Activated CD4-positive, alpha-beta T cell treated with anti-CD3 and anti-CD28 coated beads, Interleukin-2, amount 50 U/mL, for 1 hour (primary cell): ENCODE data around the gene KLC3.
"Not testable (repeated sequence)": the region's sequence is repeated elsewhere in the genome, so short reads cannot be mapped to it uniquely, and the experiment has no call there.

Experiments used
- DNase-seq: peaks from one replicate; pipeline ENCODE4 v3.0.0-alpha.2; 2020

The KLC3 gene

DNA sequence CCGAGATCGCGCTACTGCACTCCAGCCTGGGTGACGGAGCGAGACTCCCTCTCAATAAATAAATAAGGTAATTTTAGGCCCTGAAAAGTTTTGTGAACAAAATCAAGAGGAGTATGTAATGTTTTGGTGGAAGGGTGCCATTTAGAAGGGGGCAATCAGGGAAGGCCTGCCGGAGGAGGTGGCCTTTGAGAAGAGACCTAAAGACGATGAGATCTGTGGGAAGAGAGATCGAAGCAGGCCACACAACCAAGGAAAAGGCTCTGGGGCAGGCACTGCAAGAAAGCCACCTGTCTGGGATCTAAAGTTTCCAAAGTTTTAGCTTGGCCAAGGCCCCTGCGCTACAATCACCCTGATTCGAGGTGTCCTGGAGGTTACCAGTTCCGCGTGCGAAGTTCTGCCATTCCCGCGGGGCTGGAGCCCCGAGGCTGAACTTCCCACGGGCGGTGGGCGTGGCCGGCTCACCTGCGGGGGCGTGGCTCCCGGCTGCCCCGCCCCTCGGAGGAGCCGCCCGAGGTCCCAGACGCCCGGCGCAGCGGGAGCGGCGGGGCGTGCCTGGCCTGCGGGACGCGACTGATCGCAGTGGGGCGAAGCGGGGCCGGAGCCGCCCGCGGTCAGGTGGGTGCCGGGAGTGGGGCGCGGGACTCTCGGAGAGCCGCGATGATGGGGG lies at the start of gene KLC3:
KLC3 (plus strand) TSS at position 519 of the 667 bp plus-strand sequence. CDS start 4,792 bp downstream, outside the sequence.
- peak; percentile 30 for DNase-seq

DNA sequence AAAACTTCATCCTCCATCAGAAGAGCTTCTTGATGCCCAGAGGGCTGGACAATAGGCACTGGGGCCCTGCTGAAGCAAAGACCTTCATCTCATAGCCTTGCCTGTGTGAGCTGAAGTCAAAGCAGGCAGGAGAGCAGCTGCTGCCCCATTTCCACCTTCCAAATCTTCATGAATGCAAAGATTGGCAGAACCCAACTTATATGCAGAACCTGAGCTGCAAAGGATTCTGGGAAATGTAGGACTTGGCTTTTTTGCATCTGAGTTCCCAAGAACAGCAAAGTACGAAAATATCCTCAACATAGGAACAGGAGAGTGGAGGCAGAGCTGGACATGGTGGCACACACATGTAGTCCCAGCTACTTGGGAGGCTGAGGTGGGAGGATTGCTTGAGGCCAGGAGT lies 48.7 kb upstream of the KLC3 start:
- no peak for DNase-seq

DNA sequence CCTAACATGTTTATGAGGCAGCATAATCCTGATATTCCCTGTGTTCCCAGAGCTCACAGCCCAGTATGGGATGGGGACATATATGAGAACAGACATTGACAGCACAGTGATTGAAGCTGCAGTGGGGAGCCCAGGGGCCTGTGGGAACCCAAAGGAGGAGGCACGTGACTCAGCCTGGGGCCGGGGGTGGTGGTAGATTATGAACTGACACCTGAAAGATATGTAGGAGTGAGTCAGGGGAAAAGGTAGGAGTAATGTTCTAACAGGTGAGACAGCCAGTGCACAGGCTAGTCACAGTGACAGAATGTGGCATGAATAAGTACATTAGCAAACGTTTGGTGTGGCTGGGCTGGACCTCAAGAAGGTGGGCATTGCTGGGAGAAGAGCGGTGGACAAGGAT lies 46.9 kb upstream of the KLC3 start:
- no peak for DNase-seq

DNA sequence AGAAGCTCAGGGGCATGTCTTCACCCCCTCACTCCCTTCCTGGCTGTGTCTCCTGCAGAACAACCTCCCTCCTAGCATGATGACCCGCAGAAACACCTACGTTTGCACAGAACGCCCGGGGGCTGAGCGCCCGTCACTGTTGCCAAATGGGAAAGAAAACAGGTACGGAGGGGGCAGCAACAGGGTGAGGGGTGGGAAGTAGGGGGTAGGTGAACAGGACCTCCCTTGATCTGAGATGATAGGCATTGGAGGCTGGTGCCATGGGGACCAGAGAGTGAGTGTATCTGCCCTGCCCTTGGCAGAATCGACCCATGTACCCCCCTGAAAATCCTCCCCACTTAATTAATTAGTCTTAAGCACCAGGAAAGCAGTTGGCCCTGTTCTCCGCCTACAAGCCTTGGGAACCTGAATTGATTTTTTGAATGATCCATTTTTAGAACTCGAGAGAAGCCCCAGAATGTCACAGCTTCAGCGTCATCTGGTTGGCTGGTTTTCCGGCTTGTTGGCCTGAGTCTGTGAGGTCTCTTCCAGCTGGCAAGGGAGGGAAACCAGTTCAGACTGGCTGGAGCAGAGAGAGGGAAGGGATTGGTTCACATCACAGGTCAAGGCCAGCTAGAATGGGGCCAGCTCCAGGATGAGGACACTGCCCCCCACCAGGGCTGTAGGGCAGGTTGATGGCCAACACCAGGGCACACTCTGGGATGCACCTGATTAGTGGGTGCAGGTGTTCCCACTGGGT lies 46.1 kb upstream of the KLC3 start:
- no peak for DNase-seq

DNA sequence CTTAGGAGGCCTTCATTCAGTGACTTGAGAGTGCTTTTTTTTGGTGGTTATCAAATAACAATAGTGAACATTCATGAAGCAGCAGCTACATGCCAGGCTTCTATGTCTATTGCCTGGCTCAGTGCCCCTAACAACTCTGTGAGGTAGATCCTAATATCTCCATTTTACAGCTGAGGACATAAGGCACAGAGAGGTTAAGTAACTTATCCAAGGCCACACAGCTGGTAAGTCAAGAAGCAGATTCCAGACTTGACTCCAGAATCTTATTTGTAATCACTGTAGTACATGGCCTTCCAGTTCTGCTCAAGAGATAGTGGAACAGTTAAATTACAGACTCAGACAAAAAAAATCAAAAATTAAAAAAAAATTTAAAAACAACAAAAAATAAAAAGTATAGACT lies 44.7 kb upstream of the KLC3 start:
- DNase-seq = no peak

DNA sequence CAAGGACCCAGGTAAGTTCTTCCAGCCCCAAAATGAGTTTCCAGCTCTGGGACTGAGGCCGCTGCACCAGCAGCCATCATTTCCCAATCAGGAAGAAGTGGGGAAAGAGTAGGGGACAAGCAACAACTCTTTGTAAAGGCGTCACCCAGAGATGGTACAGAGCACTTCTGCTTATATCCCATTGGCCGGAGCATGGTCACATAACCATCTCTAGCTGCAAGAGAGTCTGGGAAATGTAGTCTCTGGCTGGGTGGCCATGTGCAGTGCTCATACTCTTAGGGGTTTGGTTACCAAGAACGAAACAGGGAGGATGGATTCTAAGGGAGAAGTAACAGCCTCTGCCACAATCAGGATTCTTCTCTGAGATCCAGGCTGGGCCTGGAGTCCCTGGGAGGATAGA lies 44.2 kb upstream of the KLC3 start:
- DNase-seq = no peak

DNA sequence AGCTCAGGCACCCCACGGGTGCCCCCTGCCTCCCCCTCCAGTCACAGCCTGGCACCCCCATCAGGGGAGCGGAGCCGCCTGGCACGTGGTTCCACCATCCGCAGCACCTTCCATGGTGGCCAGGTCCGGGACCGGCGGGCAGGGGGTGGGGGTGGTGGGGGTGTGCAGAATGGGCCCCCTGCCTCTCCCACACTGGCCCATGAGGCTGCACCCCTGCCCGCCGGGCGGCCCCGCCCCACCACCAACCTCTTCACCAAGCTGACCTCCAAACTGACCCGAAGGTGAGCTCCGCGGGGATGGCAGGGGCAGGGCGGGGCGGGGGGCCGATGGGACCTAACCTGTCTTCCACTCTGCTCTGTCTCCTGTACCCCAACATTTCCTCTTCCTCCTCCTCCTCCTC lies 42.9 kb upstream of the KLC3 start:
- no peak for DNase-seq

DNA sequence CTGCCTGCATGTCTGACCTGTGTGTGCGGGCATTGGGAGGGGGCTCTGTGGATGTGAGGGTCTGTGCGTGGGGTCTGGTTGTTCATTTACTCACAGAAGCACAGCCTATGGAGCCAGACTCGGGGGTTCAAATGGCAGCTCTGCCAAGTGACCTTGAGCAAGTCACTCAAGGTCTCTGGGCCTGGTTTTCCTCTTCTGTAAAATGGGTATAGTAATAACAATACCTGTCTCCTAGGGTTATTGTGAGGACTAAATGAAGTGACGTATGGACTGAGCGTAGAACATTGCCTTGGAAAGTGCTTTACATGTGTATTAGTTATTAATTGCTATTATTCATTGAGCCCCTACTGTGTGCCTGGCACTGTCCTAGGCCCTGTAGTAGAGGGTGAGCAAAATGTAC lies 42.3 kb upstream of the KLC3 start:
- no peak for DNase-seq

DNA sequence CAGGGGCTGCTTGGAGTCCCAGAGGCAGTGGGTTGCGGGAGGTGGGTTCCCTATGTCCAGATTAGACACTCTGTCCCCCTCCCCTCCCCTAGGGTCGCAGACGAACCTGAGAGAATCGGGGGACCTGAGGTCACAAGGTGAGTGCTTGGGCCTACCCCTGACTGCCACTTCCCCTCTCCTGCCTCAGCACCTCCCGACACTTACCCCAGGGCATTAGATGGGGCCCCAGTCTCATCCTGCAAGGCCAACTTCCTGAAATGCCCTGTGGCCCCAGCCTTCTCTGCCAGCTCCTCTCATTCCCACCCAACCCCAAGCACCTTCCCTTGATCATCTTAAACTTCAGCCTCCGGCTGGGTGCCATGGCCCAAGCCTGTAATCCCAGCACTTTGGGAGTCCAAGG lies 40.8 kb upstream of the KLC3 start:
- no peak for DNase-seq

DNA sequence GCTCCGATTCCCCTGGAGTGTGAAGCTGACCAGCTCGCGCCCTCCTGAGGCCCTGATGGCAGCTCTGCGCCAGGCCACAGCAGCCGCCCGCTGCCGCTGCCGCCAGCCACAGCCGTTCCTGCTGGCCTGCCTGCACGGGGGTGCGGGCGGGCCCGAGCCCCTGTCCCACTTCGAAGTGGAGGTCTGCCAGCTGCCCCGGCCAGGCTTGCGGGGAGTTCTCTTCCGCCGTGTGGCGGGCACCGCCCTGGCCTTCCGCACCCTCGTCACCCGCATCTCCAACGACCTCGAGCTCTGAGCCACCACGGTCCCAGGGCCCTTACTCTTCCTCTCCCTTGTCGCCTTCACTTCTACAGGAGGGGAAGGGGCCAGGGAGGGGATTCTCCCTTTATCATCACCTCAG lies 38.1 kb upstream of the KLC3 start:
- no peak for DNase-seq

DNA sequence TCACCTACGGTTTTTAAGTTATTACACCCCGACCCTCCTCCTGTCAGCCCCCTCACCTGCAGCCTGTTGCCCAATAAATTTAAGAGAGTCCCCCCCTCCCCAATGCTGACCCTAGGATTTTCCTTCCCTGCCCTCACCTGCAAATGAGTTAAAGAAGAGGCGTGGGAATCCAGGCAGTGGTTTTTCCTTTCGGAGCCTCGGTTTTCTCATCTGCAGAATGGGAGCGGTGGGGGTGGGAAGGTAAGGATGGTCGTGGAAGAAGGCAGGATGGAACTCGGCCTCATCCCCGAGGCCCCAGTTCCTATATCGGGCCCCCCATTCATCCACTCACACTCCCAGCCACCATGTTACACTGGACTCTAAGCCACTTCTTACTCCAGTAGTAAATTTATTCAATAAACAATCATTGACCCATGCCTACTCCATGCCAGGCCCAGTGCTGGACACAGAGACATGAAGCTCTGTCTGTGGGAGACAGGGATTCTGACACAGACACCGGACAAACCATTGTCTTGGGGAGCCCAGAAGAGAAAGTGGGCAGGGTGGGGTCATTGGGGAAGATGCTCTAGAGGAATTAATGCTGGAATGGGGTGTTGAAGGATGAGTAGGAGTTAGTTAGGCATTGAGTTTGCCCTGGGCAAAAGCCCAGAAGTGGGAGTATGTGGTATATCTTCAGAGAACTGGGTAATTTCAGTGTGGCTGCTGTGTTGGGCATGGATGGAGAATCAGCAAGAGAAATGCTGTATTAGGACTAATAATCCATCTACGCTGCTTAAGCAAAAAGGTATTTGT lies 37.1 kb upstream of the KLC3 start:
- no peak for DNase-seq

DNA sequence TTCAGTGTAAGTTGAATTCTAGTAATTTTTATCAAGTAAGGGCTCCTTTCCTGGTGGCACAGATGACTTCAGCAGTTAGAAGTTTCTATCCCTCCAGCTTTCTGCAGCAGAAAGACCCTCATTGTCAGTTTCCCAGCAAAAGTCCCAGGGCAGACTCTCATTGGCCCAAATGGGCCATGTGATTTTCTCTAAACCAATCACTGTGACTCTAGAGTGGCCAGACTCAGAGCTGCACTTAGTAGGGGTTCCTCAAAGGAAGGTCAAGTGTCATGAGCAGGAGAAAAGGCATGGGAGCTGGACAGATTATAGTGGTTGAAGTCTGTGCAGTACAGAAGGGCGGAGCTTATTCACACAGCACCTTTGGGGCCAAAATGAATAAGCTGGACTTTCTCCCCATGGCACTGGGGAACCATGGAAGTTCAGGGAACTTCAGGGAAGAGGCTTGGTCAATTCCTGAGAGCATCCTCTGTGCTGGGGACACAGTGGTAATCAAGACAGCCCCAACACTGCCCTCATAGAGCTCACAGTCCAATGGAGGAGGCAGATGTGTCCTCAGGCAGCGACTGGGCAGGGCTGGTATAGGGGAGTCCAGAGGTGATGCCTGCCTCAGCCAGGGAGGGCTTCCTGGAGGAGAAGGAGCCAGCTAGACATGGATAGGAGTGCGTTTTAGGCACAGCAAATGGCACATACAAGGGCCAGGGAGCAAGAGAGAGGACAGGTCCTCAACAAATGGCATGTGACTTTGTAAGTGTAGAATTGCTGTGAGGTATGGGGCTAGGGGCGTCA lies 36.2 kb upstream of the KLC3 start:
- DNase-seq = no peak

DNA sequence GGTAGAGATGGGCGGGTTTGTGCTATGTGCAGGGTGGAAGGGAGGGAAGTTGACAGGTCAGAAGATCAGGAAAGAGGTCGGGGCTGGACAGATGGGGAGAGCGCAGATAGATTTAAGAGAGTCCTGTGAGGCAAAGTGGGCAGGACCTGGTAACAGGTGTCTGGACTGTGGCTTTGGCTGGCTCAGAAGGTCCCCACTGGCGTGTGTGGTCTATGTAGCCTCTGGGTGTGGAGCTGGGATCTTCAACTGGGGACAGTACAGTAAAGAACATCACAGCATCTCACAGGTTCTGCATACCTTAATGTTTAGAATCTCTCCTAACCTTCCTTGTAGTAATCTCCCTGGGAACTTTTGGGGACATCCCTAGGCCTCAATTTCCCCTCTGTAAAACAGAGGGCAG lies 35.5 kb upstream of the KLC3 start:
- DNase-seq = no peak

DNA sequence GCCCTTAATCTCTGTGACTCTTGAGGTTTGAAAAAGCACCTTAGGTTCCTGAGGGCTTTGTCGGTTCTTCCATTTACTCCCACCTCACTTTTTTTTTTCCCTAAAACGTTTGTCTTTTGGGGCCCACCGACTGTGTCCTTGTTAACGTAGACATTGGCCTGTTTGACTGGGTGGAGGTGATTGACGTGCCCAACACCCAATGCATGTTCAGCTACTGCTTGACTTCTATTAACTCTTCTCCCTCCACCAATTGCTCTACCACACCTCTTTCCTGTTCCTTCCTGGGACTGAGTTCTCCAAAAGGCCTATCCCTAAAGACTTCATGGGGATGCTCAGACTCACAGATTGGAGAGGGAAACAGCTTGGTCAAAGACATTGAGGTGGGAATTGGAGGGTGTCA lies 35.1 kb upstream of the KLC3 start:
- no peak for DNase-seq

DNA sequence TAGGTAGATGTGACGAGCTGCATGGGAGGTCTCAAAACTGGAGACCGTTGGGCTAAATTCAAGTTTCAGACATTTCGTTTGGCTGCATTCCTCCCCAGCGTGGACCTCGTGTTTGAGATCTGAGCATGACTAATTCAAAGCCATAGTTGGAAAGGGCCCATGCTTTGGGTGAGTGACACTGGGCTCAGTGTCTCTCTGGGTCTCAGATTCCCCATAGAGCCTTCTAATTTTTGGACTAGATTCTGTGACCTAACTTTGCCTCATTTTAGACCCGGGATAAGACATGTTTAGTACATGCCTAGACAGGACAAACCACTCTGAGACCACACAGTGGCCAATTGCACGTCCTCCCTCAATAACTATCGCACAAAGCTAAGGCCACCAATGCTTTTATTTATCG lies 34.5 kb upstream of the KLC3 start:
- DNase-seq = no peak

DNA sequence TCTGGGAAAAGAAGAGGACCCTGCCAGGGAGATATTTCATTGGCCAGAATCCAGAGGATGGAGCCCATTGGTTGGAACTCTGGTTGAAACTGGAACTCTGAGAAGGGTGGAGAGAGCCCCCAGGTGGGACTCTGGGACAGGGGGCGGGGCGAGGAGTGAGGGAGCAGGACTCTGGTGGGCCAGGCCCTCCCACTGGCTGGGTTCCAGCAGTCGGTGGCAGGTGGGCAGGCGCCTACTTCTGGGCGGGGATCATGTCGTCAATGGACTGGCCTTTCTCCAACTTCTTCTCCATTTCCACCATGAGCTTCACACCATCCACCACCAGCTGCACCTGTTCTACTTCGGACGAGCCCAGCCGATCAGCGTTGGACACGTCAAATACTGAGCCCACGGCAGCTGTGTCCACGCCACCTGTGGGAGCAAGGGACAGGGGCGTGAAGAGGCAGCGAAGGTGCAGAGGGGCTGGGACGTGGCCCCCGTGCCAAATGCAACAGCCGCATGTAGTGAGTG lies 34.0 kb upstream of the KLC3 start:
- no peak for DNase-seq

DNA sequence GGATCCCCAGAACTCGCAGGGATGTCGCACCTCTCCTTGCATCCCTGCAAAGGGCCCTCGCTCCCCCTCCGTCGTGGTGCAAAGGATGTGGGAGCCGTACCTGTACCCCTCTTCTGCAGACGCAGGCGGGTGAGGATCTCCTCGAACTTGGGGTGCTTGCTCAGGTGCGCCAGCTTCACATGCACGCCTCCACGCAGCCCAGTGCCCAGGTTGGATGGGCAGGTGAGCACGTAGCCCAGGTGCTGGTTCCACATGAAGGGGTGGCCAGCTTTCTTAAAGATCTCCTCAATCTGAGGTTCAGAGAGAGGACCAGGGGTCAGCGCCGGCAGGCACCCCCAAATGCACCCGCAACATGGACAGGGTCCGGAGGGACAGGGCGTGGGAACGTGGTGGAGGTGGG lies 33.2 kb upstream of the KLC3 start:
- no peak for DNase-seq

DNA sequence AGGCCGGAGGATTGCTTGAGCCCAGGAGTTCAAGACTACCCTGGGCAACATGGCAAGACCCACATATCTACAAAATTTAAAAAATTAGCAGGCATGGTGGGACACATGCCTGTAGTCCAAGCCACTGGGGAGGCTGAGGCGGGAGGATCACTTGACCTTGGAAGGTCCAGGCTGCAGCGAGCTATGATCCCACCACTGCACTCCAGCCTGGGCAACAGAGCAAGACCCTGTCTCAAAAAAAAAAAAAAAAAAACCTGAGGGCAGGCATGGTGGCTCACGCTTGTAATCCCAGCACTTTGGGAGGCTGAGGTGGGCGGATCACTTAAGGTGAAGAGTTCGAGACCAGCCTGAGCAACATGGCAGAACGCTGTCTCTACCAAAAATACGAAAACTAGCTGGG lies 31.2 kb upstream of the KLC3 start:
- DNase-seq = not testable (repeated sequence)

DNA sequence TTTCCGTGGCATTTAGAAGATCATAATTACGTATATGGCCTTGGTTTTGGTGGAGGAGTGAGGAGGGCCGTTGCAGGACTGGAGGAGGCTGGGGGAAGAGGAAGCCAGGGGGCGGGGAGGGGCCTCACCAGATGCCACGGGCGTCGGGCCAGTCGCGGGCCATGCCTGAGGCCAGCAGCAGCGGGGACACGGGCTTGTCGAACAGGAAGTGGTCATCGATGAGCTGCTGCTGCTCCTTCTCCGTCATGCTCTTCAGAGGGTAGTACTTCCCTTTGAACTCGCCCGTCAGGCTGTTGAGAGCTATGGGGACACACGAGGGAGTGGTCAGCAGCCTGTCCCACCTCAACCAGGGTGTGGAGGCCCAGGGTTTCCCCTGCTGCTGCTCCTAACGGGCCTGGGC lies 28.9 kb upstream of the KLC3 start:
- no peak for DNase-seq

DNA sequence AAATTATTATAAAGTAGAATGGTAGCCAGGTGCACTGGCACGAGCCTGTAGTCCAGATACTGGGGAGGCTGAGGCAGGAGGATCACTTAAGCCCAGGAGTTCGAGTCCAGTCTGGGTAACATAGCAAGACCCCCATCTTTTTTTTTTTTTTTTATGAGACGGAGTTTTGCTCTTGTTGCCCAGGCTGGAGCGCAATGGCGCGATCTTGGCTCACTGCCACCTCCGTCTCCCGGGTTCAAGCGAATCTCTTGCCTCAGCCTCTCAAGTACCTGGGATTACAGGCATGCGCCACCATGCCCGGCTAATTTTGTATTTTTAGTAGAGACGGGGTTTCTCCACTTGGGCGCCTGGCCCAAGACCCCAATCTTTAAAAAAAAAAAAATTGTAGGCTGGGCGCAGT lies 28.3 kb upstream of the KLC3 start:
- not testable (repeated sequence) for DNase-seq

DNA sequence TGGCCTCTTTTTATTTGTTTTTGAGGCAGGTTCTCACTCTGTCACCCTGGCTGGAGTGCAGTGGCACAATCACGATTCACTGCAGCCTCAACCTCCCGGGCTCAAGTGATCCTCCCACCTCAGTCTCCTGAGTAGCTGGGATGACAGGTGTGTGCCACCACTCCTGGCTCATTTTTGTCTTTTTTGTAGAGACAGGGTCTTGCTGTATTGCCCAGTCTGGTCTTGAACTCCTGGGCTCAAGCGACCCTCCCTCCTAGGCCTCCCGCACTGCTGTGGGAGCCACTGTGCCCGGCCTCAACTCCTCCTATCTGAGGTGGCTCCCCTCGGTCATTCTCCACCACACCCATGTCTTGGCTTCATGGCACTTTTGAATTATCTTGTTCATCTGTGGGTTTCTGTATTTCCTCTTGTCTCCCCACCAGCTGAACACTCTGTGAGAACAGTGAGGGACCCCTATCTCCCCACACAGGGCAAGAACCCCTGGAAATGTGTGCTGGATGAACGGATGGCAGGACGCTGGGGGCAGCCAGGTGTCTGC lies 25.8 kb upstream of the KLC3 start:
- no peak for DNase-seq

DNA sequence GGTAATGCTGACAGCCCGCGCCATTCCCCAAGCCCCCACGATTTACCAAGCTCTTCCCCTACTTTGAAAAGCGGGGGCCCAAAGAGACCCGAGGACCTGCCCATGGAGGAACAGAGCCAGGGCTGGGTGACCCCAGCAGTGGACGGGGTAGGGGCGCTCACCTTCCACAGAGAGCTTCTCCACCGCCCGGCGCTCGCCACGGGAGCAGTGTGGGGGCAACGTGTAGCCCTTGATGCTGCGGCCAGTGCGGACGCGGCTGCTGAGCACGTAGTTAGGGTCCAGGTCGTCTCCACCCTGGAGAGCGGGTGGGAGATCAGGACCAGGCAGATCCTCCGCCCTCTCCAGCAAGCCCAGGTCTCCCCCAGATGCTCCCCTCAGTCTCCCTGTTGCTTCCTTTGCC lies 25.2 kb upstream of the KLC3 start:
- DNase-seq = no peak
